Keratinocyte (primary cell): ENCODE data around the gene CNN3. TPM values are rescaled to one million over a fixed set of nuclear protein-coding genes. Genes with fewer than 3 reads are reported as not detected.

Experiments
- DNase-seq: peaks from one replicate; pipeline ENCODE4 v3.0.0-alpha.2; 2011; ENCODE audit warnings: low read depth, missing footprints, low spot score
- FAIRE-seq: peaks from 2 replicates; lab custom pipeline; 2011; peaks lifted over from hg19 to GRCh38; lab: Jason Lieb, UNC
- H2AFZ ChIP-seq: 2 replicates; pipeline ENCODE4 v1.6.0; 2012; ENCODE audit warnings: low read length, control low read depth, inconsistent platforms; ENCODE audit not compliant: control insufficient read depth
- H3K27ac ChIP-seq: 2 replicates; pipeline ENCODE4 v1.5.1; 2011; ENCODE audit warnings: low read length; ENCODE audit not compliant: control insufficient read depth, insufficient read depth
- H3K27me3 ChIP-seq: 3 replicates; pipeline ENCODE4 v1.6.0; 2011; ENCODE audit warnings: low read length; ENCODE audit not compliant: control insufficient read depth, insufficient read depth; ENCODE audit errors: extremely low read depth
- H3K36me3 ChIP-seq, 2 experiments: 2 replicates in 1 of 2; 3 replicates in 1 of 2; pipeline ENCODE4 v1.5.1; 2011; ENCODE audit warnings: low read length in 2 of 2, mild to moderate bottlenecking in 1 of 2; ENCODE audit not compliant: control insufficient read depth in 2 of 2, insufficient read depth in 2 of 2; ENCODE audit errors: extremely low read depth in 1 of 2
- H3K4me1 ChIP-seq: 3 replicates; pipeline ENCODE4 v1.5.1; 2011; ENCODE audit warnings: low read length; ENCODE audit not compliant: control insufficient read depth, insufficient read depth; ENCODE audit errors: extremely low read depth
- H3K4me2 ChIP-seq: 3 replicates; pipeline ENCODE4 v1.6.0; 2011; ENCODE audit warnings: low read depth, low read length; ENCODE audit not compliant: control insufficient read depth, insufficient read depth; ENCODE audit errors: extremely low read depth
- H3K4me3 ChIP-seq, 3 experiments: fragments of 200-600 bp in 1 of 3; sonication (generic) in 1 of 3; 2 replicates in 2 of 3; 3 replicates in 1 of 3; pipeline ENCODE4 v1.5.1; 2011 to 2016; ENCODE audit warnings: low read length in 3 of 3, mild to moderate bottlenecking in 3 of 3, control low read depth in 2 of 3, inconsistent platforms in 1 of 3, low read depth in 1 of 3, mixed read lengths in 1 of 3, mixed run types in 1 of 3, moderate library complexity in 1 of 3; ENCODE audit not compliant: control insufficient read depth in 2 of 3, insufficient read depth in 2 of 3; ENCODE audit errors: extremely low read depth in 1 of 3
- H3K79me2 ChIP-seq: 2 replicates; pipeline ENCODE4 v1.6.0; 2012; ENCODE audit warnings: low read length; ENCODE audit not compliant: control insufficient read depth, insufficient read depth
- H3K9ac ChIP-seq: 3 replicates; pipeline ENCODE4 v1.6.0; 2011; ENCODE audit warnings: low read length; ENCODE audit not compliant: control insufficient read depth, insufficient read depth; ENCODE audit errors: extremely low read depth
- H3K9me1 ChIP-seq: 3 replicates; pipeline ENCODE4 v1.6.0; 2011; ENCODE audit warnings: low read length; ENCODE audit not compliant: control insufficient read depth, insufficient read depth; ENCODE audit errors: extremely low read depth
- H3K9me3 ChIP-seq: 2 replicates; pipeline ENCODE4 v1.5.1; 2012; ENCODE audit warnings: low read depth, low read length; ENCODE audit not compliant: control insufficient read depth
- H4K20me1 ChIP-seq: 3 replicates; pipeline ENCODE4 v1.6.0; 2011; ENCODE audit warnings: low read length; ENCODE audit not compliant: control insufficient read depth, insufficient read depth; ENCODE audit errors: extremely low read depth
- EZH2 ChIP-seq: IDR thresholded peaks from one replicate; pipeline ENCODE4 v1.6.1; 2012; ENCODE audit warnings: inconsistent platforms, mild to moderate bottlenecking, low read length, moderate library complexity
- dilution Hi-C: fragments of 300-500 bp; cut with MboI; formaldehyde crosslinking; loops from one replicate; pipeline ENCODE4 v1.7.0; 2020; ENCODE audit warnings: low sequenced_read_pairs; ENCODE audit not compliant: extremely low pct_ligation_motif_present
- polyA plus RNA-seq, 5 experiments: library from polyadenylated mRNA; depleted of rRNA in 3 of 5; stranded (reverse) in 3 of 5; stranded (forward) in 1 of 5; unstranded in 1 of 5; fragments of >200 nt; gene quantifications; 1 replicate in 1 of 5; 2 replicates in 3 of 5; 3 replicates in 1 of 5; pipeline versions ENCODE4 v1.2.1 to v1.2.3, GENCODE V29; 2011 to 2012; ENCODE audit warnings: missing spikeins in 2 of 5, low read depth in 1 of 5, low replicate concordance in 1 of 5
- TF ChIP-seq, protein P1 (sequence below), 3 experiments: IDR thresholded peaks in 1 of 3; conservative IDR thresholded peaks in 1 of 3; optimal IDR thresholded peaks in 1 of 3; 2 replicates in 2 of 3; 3 replicates in 1 of 3; pipeline versions ENCODE3 to v1.5.1; 2011; ENCODE audit warnings: low read length in 3 of 3, mild to moderate bottlenecking in 3 of 3, moderate library complexity in 2 of 3, control low read depth in 1 of 3, inconsistent platforms in 1 of 3; ENCODE audit not compliant: insufficient read depth in 2 of 3; ENCODE audit errors: extremely low read depth in 1 of 3

The CNN3 gene
- polyA plus RNA-seq, 1 donor (not counting 4 experiments of a cell fraction or from before 2014, with no cell fraction given): 119 TPM

DNA sequence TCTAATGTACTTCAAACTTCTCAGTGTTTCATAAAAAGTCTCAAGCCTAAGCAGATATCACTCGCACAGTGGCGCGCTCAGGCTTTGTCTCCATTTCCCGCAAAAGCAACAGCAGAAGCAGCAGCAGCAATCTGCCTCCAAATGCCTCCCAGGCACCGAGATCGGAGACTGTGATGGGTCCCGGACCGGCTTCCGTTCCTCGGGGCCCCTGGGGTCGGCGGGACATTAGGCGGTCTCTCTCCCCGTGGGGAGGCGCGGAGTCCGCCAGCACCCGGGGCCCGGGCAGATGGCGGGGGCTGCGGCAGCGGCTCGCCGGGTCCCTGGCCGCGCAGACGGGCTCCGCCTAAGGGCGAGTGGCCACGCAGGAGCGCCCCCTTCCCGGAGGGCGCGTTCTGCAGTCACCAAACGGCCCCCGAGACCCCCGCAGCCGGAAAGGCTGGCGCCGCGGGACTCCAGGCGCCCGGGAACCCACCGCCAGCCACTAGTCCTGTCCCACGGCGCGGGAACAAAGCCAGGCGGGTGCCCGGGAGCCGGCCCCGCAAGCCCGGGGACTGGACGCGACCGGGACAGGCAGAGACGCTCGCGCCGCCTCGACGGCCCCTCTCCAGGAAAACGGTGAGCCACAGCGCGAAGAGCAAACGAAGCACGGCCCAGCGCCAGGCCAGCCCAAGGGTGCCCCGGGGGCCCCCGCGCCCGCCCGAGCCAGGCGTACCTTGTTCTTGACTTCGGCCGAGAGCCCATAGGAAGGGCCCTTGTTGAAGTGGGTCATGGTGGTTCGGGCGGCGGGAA is 590 bp downstream of the CNN3 start:
- Histone ChIP-seq H3K9me3 (no peaks in the 10 kb centered on the region), H3K4me3 (peak overlapping the region; percentile 82 to 98 (median 85)), H3K36me3 (peaks cover 1 to 7% of the 10 kb centered on the region in 2 experiments), H3K4me1 (peaks cover 15% of the 10 kb centered on the region), H3K27me3 (no peaks in the 10 kb centered on the region), H3K9ac (peak overlapping the region; percentile 75), H3K9me1 (no peaks in the 10 kb centered on the region), H4K20me1 (no peaks in the 10 kb centered on the region), H3K79me2 (peaks cover 48% of the 10 kb centered on the region), H3K27ac (peak overlapping the region; percentile 73), H3K4me2 (peak overlapping the region; percentile 91), H2AFZ (peak overlapping the region; percentile 42)
- DNase-seq (no peak), FAIRE-seq (no peak)
- no peak for TF ChIP-seq EZH2
- TF ChIP-seq, protein P1, sequence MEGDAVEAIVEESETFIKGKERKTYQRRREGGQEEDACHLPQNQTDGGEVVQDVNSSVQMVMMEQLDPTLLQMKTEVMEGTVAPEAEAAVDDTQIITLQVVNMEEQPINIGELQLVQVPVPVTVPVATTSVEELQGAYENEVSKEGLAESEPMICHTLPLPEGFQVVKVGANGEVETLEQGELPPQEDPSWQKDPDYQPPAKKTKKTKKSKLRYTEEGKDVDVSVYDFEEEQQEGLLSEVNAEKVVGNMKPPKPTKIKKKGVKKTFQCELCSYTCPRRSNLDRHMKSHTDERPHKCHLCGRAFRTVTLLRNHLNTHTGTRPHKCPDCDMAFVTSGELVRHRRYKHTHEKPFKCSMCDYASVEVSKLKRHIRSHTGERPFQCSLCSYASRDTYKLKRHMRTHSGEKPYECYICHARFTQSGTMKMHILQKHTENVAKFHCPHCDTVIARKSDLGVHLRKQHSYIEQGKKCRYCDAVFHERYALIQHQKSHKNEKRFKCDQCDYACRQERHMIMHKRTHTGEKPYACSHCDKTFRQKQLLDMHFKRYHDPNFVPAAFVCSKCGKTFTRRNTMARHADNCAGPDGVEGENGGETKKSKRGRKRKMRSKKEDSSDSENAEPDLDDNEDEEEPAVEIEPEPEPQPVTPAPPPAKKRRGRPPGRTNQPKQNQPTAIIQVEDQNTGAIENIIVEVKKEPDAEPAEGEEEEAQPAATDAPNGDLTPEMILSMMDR (optimal IDR thresholded peaks at IDR 0.05 in 1 of 3, IDR thresholded peaks at IDR 0.05 in 1 of 3, conservative IDR thresholded peaks at IDR 0.05 in 1 of 3; ENCODE audit: extremely low read depth in 1 of 3, insufficient read depth in 2 of 3, low read length in 3 of 3): peak in 2 of 3 experiments; percentile 13 to 50
- dilution Hi-C loops: no loop called here

DNA sequence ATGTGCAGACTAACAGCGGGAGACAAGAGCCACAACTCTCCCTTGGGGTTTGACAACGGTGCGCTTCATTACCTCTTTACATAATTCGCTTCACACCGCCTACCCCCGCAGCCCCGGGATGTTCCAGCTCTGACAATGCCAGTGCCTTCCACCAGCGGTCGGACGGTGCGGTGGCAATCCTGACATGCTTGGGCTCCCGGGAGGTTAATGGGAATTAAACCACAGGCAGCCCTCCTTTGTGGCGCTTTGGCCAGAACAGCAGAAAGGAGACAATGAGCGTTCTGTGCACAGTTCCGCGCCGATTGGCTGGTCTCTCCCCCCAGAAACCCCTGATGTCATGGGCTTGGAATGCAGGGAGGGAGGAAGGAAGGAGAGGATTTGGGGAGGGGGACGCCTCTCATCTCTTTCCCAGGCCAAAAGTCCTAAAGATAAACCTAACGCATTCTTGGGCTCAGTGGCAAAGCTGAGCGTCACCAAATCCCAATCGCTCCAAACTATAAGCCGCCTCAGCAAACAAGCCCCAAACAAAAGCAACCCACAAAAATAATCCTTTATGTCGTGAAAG is 1.3 kb downstream of the CNN3 start:
- Histone ChIP-seq H3K79me2 (peaks cover 55% of the 10 kb centered on the region), H3K27ac (peak overlapping the region; percentile 73), H3K36me3 (peaks cover 1 to 7% of the 10 kb centered on the region in 2 experiments), H3K27me3 (no peaks in the 10 kb centered on the region), H2AFZ (peak overlapping the region; percentile 42), H3K4me3 (peak overlapping the region; percentile 82 to 98 (median 85)), H4K20me1 (no peaks in the 10 kb centered on the region), H3K9ac (peak overlapping the region; percentile 75), H3K4me2 (peak overlapping the region; percentile 91), H3K9me3 (no peaks in the 10 kb centered on the region), H3K4me1 (peaks cover 15% of the 10 kb centered on the region), H3K9me1 (no peaks in the 10 kb centered on the region)
- dilution Hi-C loops: no loop called here
- FAIRE-seq (peak; percentile 39), DNase-seq (no peak)
- TF ChIP-seq, protein P1 (optimal IDR thresholded peaks at IDR 0.05 in 1 of 3, IDR thresholded peaks at IDR 0.05 in 1 of 3, conservative IDR thresholded peaks at IDR 0.05 in 1 of 3; ENCODE audit: extremely low read depth in 1 of 3, insufficient read depth in 2 of 3, low read length in 3 of 3): peak in 2 of 3 experiments; percentile 2 to 8
- TF ChIP-seq EZH2: no peak
